Uterus (tissue), 4 donors: ENCODE results near the gene CYP8B1. TPM values are rescaled to one million over a fixed set of nuclear protein-coding genes. Genes with fewer than 3 reads are reported as not detected.
"Not testable (repeated sequence)": the region's sequence is repeated elsewhere in the genome, so short reads cannot be mapped to it uniquely, and the experiment has no call there.

ENCODE experiments used
- DNase-seq, 2 donors: peaks; one replicate each; pipeline ENCODE4 v3.0.0-alpha.2; 2019 to 2020
- H3K27ac ChIP-seq, 2 donors: fragments of 200-600 bp; sonication (generic); 1 replicate in 1 of 2; 2 replicates in 1 of 2; pipeline ENCODE4 v1.5.1; 2016 to 2018
- H3K27me3 ChIP-seq, 2 donors: fragments of 200-600 bp; sonication (generic); one replicate each; pipeline ENCODE4 v1.5.1; 2018 to 2019; ENCODE audit warnings: control low read depth in 1 of 2
- H3K36me3 ChIP-seq, 2 donors: fragments of 200-600 bp; sonication (generic); one replicate each; pipeline ENCODE4 v1.5.1; 2019; ENCODE audit warnings: control low read depth in 1 of 2
- H3K4me1 ChIP-seq, 2 donors: fragments of 200-600 bp; sonication (generic); one replicate each; pipeline ENCODE4 v1.5.1; 2018 to 2019; ENCODE audit warnings: control low read depth in 1 of 2
- H3K4me3 ChIP-seq, 2 donors: fragments of 200-600 bp; sonication (generic); 1 replicate in 1 of 2; 2 replicates in 1 of 2; pipeline ENCODE4 v1.5.1; 2018 to 2019; ENCODE audit warnings: mild to moderate bottlenecking in 1 of 2
- H3K9me3 ChIP-seq, 2 donors: fragments of 200-600 bp; sonication (generic); one replicate each; pipeline ENCODE4 v1.5.1; 2019; ENCODE audit warnings: control low read depth in 1 of 2
- CTCF ChIP-seq, 4 experiments: fragments of 200-600 bp in 2 of 4; fragments of 450-650 bp in 2 of 4; sonication (generic) in 2 of 4; IDR thresholded peaks; one replicate each; pipeline ENCODE4 v1.5.1; 2016 to 2019; ENCODE audit warnings: antibody characterized with exemption in 4 of 4, mild to moderate bottlenecking in 2 of 4, moderate library complexity in 1 of 4
- POLR2A ChIP-seq, 2 donors: fragments of 450-650 bp; IDR thresholded peaks; one replicate each; pipeline ENCODE4 v1.6.1; 2016; ENCODE audit warnings: antibody characterized with exemption in 2 of 2, mild to moderate bottlenecking in 1 of 2, moderate library complexity in 1 of 2
- intact Hi-C: fragments of 100-400 bp; cut with DNase I; formaldehyde crosslinking; loops from one replicate; pipeline ENCODE4 v1.15.1; 2023; ENCODE audit warnings: low total_unique reads
- total RNA-seq, 4 donors: library from RNA; depleted of rRNA in 3 of 4; stranded (reverse); fragments of >200 nt in 3 of 4; gene quantifications; one replicate each; pipeline versions ENCODE4 v1.1.0 to v1.2.4, GENCODE V29; 2014 to 2023
- donor health status: DM: yes; HTN: yes; CAD: no.

The CYP8B1 gene
- total RNA-seq, 4 donors from 2014 or later = not detected

GRCh38 chr3:42884324-42884723 is 8.6 kb upstream of the CYP8B1 start:
- intact Hi-C loops = no loop called here

GRCh38 chr3:42883251-42883930 is 7.7 kb upstream of the CYP8B1 start:
- H3K9me3 ChIP-seq, H3K27me3 ChIP-seq, H3K4me3 ChIP-seq, intact Hi-C loops, DNase-seq, H3K4me1 ChIP-seq, H3K36me3 ChIP-seq, H3K27ac ChIP-seq: not testable (repeated sequence)

More at GRCh38 chr3:42884324-42884723, 8.6 kb upstream of the CYP8B1 start:
- TF ChIP-seq POLR2A (IDR thresholded peaks at IDR 0.05) = no peak
- TF ChIP-seq CTCF (IDR thresholded peaks at IDR 0.05) = no peak
- H3K36me3 ChIP-seq = no peaks in the 10 kb centered on the region
- peaks cover 0 to 5% of the 10 kb centered on the region in 2 donors for H3K4me1 ChIP-seq
- H3K4me3 ChIP-seq = no peak overlapping the region
- no peaks in the 10 kb centered on the region for H3K27me3 ChIP-seq
- H3K9me3 ChIP-seq = no peaks in the 10 kb centered on the region
- no peak overlapping the region for H3K27ac ChIP-seq
- DNase-seq = no peak

- peaks cover 0 to 5% of the 10 kb centered on the region in 2 donors for H3K4me1 ChIP-seq
- no peaks in the 10 kb centered on the region for H3K36me3 ChIP-seq
- H3K27me3 ChIP-seq = no peaks in the 10 kb centered on the region
- H3K4me3 ChIP-seq = peak overlapping the region; percentile 55 to 57
- peak; percentile 86 to 87 for DNase-seq
- H3K27ac ChIP-seq = peak overlapping the region; percentile 73 to 76
- no peak for TF ChIP-seq POLR2A (IDR thresholded peaks at IDR 0.05)
- TF ChIP-seq CTCF (IDR thresholded peaks at IDR 0.05) = peak; percentile 92 to 95 (median 94)
- H3K9me3 ChIP-seq = no peaks in the 10 kb centered on the region
- intact Hi-C loops = no loop called here
Measured at GRCh38 chr3:42880601-42881451, 5.1 kb upstream of the CYP8B1 start.

GRCh38 chr3:42880183-42880582 is 4.5 kb upstream of the CYP8B1 start:
- intact Hi-C loops = no loop called here

GRCh38 chr3:42877881-42878280 is 2.2 kb upstream of the CYP8B1 start:
- TF ChIP-seq POLR2A (IDR thresholded peaks at IDR 0.05) = no peak
- no peak for TF ChIP-seq CTCF (IDR thresholded peaks at IDR 0.05)
- DNase-seq = no peak
- Histone ChIP-seq H3K36me3 (no peaks in the 10 kb centered on the region), H3K9me3 (no peaks in the 10 kb centered on the region), H3K27me3 (no peaks in the 10 kb centered on the region), H3K4me3 (no peak overlapping the region), H3K4me1 (peaks cover 0 to 5% of the 10 kb centered on the region in 2 donors), H3K27ac (no peak overlapping the region)
- intact Hi-C loops = no loop called here

More at GRCh38 chr3:42880183-42880582, 4.5 kb upstream of the CYP8B1 start:
- Histone ChIP-seq H3K4me1 (peaks cover 0 to 5% of the 10 kb centered on the region in 2 donors), H3K27me3 (no peaks in the 10 kb centered on the region), H3K4me3 (peak overlapping the region in 1 of 2 donors; percentile 55), H3K9me3 (no peaks in the 10 kb centered on the region), H3K36me3 (no peaks in the 10 kb centered on the region), H3K27ac (peak overlapping the region in 1 of 2 donors; percentile 76)
- TF ChIP-seq POLR2A (IDR thresholded peaks at IDR 0.05) = no peak
- no peak for TF ChIP-seq CTCF (IDR thresholded peaks at IDR 0.05)
- peak in 1 of 2 donors; percentile 19 for DNase-seq
